ENCODE results near the gene RUNX1.

- TF ChIP-seq CTCF (conservative IDR thresholded peaks at IDR 0.05; ENCODE audit: low read depth, low read length) (no peak), EZH2 (IDR thresholded peaks at IDR 0.05; ENCODE audit: borderline replicate concordance, low read depth, low read length, poor library complexity, severe bottlenecking) (no peak)
Measured at GRCh38 chr21:34788879-34789278, 260.2 kb downstream of the RUNX1 start.

Measured in A673 (cell line).